Psoas muscle (tissue), 8 donors: ENCODE results near the gene GJA5. TPM values are rescaled to one million over a fixed set of nuclear protein-coding genes. Genes with fewer than 3 reads are reported as not detected.

Source experiments
- ATAC-seq, 4 donors: fragments of 200-7000 bp; cut with Tn5 transposase; one replicate each; pipeline ENCODE4 v1.9.1; 2020; ENCODE audit warnings: moderate library complexity in 3 of 4, mild to moderate bottlenecking in 2 of 4
- DNase-seq, 2 donors: peaks; one replicate each; pipeline ENCODE4 v3.0.0-alpha.2; 2020
- H3K27ac ChIP-seq: fragments of 200-600 bp; one replicate; pipeline ENCODE4 v1.8.0; 2022
- H3K27me3 ChIP-seq, 3 donors: fragments of 200-600 bp in 1 of 3; one replicate each; pipeline versions ENCODE4 v1.6.1 to v1.8.0; 2013 to 2022; ENCODE audit warnings: low read length in 2 of 3, mild to moderate bottlenecking in 2 of 3, moderate library complexity in 1 of 3; ENCODE audit not compliant: insufficient read depth in 3 of 3
- H3K36me3 ChIP-seq, 2 donors: fragments of 200-600 bp in 1 of 2; one replicate each; pipeline versions ENCODE4 v1.6.1 to v1.8.0; 2013 to 2022; ENCODE audit warnings: low read depth in 1 of 2, mild to moderate bottlenecking in 1 of 2, moderate library complexity in 1 of 2; ENCODE audit not compliant: insufficient read depth in 1 of 2
- H3K4me1 ChIP-seq: fragments of 200-600 bp; one replicate; pipeline ENCODE4 v1.8.0; 2022
- H3K4me3 ChIP-seq: fragments of 200-600 bp; one replicate; pipeline ENCODE4 v1.8.0; 2022; ENCODE audit warnings: mild to moderate bottlenecking
- H3K9me3 ChIP-seq: fragments of 200-600 bp; one replicate; pipeline ENCODE4 v1.8.0; 2022
- CTCF ChIP-seq: fragments of 200-600 bp; IDR thresholded peaks from one replicate; pipeline ENCODE4 v1.8.0; 2022; ENCODE audit warnings: antibody characterized with exemption
- WGBS, 3 donors: extraction: QIAGEN DNeasy Blood & Tissue Kit; methylation state at CpG; one replicate each; pipeline versions ENCODE4 v1.1.6 to v1.1.7; 2013; 5-methylcytosine and 5-hydroxymethylcytosine counted together
- intact Hi-C, 2 donors: fragments of 100-400 bp; cut with DNase I; formaldehyde crosslinking; loops; one replicate each; pipeline versions ENCODE4 v1.11.0 to v1.14.2; 2022
- polyA plus RNA-seq, 3 donors: library from polyadenylated mRNA; stranded (reverse); fragments of 200-250 nt; gene quantifications; one replicate each; pipeline ENCODE4 v1.2.3, GENCODE V29; 2013
- total RNA-seq, 4 donors: library from RNA; stranded (reverse); fragmentation: NEBNext Ultra II Directional in 2 of 4; extraction: Animal tissue kit (Norgen Biotek cat#: 25700) in 2 of 4; gene quantifications; one replicate each; pipeline versions ENCODE4 v1.2.1 to v1.2.4, GENCODE V29; 2021 to 2023
- donor health status: healthy with polysubstance abuse.
- donor health status: DM: no; HTN: no; CAD: no; lungs with moderate emphysema.
- donor health status: Bipolar disorder and iron deficiency.
- donor health status: healthy.
- donor health status: DM: yes; HTN: yes; CAD: no.
- donor health status: DM: no; HTN: no; CAD: no.
- donor health status: DM: no; HTN: no; CAD: no.
- donor health status: DM: yes; HTN: yes; CAD: no.

Gene GJA5
- total and polyA plus RNA-seq, 7 donors: 1.9 to 7.0 (median 3.3) TPM

DNA sequence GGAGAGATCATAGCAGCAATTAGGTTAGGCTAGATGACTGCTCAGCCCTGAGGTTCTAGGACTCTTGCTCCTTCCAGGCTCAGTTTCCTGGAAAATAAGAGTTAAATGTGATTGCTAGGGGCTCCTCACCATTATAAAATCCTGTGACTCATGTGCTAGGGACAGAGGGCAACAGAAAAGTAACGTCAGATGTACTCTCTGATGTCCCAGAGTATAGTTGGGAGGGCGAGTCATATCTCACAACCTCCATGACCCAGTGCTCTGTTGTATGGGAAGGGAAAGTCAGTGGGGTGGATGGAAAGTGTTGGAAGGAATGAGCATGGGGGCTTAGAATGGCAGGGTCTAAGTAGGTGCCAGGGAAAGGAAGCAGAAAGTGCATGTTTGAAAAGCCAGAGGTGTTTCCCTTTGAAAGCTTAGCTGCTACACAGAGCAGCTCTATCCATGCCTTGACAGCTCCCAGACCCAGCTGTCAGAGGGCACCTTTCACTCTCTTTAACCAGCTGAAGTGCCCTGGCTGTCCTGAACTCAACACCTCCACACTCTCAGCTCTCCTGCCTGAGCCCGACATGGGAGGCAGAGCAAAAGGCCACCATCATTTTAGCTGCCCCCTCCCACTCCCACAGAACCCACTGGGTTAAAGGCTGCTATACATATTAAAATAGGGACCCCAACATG lies 11.6 kb downstream of the GJA5 start:
- H3K27ac ChIP-seq: no peak overlapping the region
- no peaks in the 10 kb centered on the region for H3K36me3 ChIP-seq
- intact Hi-C loops: no loop called here
- H3K4me1 ChIP-seq: no peaks in the 10 kb centered on the region
- H3K9me3 ChIP-seq: no peaks in the 10 kb centered on the region
- no peak for TF ChIP-seq CTCF
- no peaks in the 10 kb centered on the region for H3K27me3 ChIP-seq
- H3K4me3 ChIP-seq: no peak overlapping the region
- ATAC-seq (no peak), DNase-seq (no peak)
- WGBS, 3 donors: 63 to 78% (median 77%) methylated on average over 3 of the region's 3 CpGs

GRCh38 chr1:147747966-147748365 lies 12.4 kb downstream of the GJA5 start:
- Histone ChIP-seq H3K27ac (no peak overlapping the region), H3K4me1 (no peaks in the 10 kb centered on the region), H3K4me3 (no peak overlapping the region), H3K36me3 (no peaks in the 10 kb centered on the region), H3K9me3 (no peaks in the 10 kb centered on the region), H3K27me3 (no peaks in the 10 kb centered on the region)
- ATAC-seq (no peak), DNase-seq (no peak)
- intact Hi-C loops: no loop called here
- TF ChIP-seq CTCF: no peak

DNA sequence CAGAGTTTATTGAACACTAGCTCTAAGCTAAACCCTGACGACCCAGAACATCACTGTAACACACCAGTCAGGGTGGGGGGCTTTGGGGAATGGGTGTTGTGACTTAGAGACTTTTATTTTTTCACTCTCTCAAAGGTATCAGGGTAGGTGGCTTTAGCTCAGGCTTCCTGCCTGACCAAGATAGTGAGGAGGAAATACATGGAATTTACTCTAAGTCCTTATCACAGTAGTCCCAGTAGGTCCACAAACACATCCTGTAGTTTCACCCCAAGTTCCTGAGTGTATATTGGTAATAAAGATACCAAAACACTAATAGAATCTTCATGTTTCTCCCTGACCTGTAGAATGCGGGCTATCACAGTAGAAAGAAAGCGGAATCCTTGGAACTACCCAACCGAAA lies 15.1 kb downstream of the GJA5 start:
- Histone ChIP-seq H3K9me3 (no peaks in the 10 kb centered on the region), H3K27ac (no peak overlapping the region), H3K4me3 (no peak overlapping the region), H3K4me1 (no peaks in the 10 kb centered on the region), H3K27me3 (peaks cover 0 to 2% (median 0%) of the 10 kb centered on the region in 3 donors), H3K36me3 (no peaks in the 10 kb centered on the region)
- DNase-seq: no peak
- 78 to 84% (median 81%) methylated on average over 4 of the region's 4 CpGs for WGBS, 3 donors
- intact Hi-C loops: no loop called here
- no peak for ATAC-seq
- no peak for TF ChIP-seq CTCF

DNA sequence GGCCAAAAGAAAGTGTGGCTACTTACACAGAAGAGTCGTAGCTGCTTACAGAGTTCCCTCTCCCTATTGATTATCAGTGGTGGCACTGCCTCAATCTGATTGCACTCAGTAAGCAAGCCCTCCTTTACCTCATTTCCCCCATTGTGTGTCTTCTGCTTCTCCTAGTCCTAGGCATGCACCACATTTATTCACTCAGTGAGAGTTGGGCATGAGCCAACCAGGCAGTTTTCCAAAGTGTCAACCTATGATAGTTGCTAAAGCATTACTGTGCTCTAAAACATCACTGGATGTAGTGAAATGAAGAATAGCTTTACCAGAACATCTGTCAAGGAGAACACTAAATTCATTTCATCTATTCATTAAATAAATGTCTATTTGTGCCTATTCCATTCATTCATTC lies 19.3 kb downstream of the GJA5 start:
- WGBS, 3 donors: 84 to 96% (median 86%) methylated on average over 1 of the region's 1 CpG
- H3K27ac ChIP-seq: no peak overlapping the region
- H3K4me1 ChIP-seq: no peaks in the 10 kb centered on the region
- intact Hi-C loops: no loop called here
- no peak overlapping the region for H3K4me3 ChIP-seq
- DNase-seq (no peak), ATAC-seq (no peak)
- no peaks in the 10 kb centered on the region for H3K36me3 ChIP-seq
- peaks cover 0 to 2% (median 0%) of the 10 kb centered on the region in 3 donors for H3K27me3 ChIP-seq
- H3K9me3 ChIP-seq: no peaks in the 10 kb centered on the region
- TF ChIP-seq CTCF: no peak

DNA sequence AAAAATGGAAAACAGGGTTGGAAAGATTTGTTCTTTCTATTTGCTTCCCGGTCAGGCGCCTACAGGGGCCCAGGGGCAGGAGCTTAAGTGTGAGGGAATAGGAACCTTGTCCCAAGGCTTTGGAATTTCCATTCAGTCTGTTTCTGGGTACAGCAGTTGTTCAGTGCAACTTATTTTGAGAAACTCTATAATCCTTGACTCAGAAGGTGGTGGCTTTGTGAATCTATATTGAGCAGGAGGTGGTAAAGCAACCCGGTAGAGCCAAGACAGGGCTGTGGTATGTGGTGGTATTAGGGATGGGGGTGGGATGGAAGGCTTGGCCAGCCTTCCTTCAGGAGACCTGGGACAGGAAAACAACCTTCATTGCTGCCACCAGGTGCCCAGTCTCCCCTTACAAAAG lies 20.0 kb downstream of the GJA5 start:
- no peaks in the 10 kb centered on the region for H3K9me3 ChIP-seq
- intact Hi-C loops: no loop called here

More for the DNA sequence above, 20.0 kb downstream of the GJA5 start:
- no peak overlapping the region for H3K27ac ChIP-seq
- 83 to 95% (median 85%) methylated on average over 3 of the region's 3 CpGs for WGBS, 3 donors
- no peak overlapping the region for H3K4me3 ChIP-seq
- no peaks in the 10 kb centered on the region for H3K36me3 ChIP-seq
- TF ChIP-seq CTCF: no peak
- H3K27me3 ChIP-seq: peaks cover 0 to 2% (median 0%) of the 10 kb centered on the region in 3 donors
- ATAC-seq: no peak
- no peaks in the 10 kb centered on the region for H3K4me1 ChIP-seq
- DNase-seq: no peak
